Mucosa of descending colon (tissue), 3 donors: ENCODE results near the gene DLG2. TPM values are rescaled to one million over a fixed set of nuclear protein-coding genes. Genes with fewer than 3 reads are reported as not detected.

Source experiments
- ATAC-seq: fragments of 200-7000 bp; cut with Tn5 transposase; one replicate; pipeline ENCODE4 v1.9.1; 2020; ENCODE audit warnings: mild to moderate bottlenecking, moderate library complexity
- DNase-seq, 3 donors: peaks; one replicate each; pipeline ENCODE4 v3.0.0-alpha.2; 2020
- H3K36me3 ChIP-seq: fragments of 200-600 bp; one replicate; pipeline ENCODE4 v1.8.0; 2021; ENCODE audit warnings: low read depth, mild to moderate bottlenecking
- H3K4me1 ChIP-seq: fragments of 200-600 bp; one replicate; pipeline ENCODE4 v1.8.0; 2021; ENCODE audit warnings: low read depth, mild to moderate bottlenecking
- H3K4me3 ChIP-seq: fragments of 200-600 bp; one replicate; pipeline ENCODE4 v1.8.0; 2021; ENCODE audit warnings: mild to moderate bottlenecking
- H3K9me3 ChIP-seq: fragments of 200-600 bp; one replicate; pipeline ENCODE4 v1.8.0; 2021; ENCODE audit warnings: mild to moderate bottlenecking
- intact Hi-C, 2 donors: fragments of 100-400 bp; cut with DNase I in 1 of 2; cut with micrococcal nuclease in 1 of 2; formaldehyde crosslinking; loops; one replicate each; pipeline versions ENCODE4 v1.11.0 to v1.11.1; 2022; cut with DNase I, micrococcal nuclease
- total RNA-seq, 3 donors: library from RNA; stranded (reverse); fragmentation: NEBNext Ultra II Directional in 2 of 3; extraction: Animal tissue kit (Norgen Biotek cat#: 25700) in 2 of 3; gene quantifications; one replicate each; pipeline versions ENCODE4 v1.2.1 to v1.2.4, GENCODE V29; 2021 to 2023
- TF ChIP-seq, protein P1 (sequence below): fragments of 200-600 bp; IDR thresholded peaks from one replicate; pipeline ENCODE4 v1.8.0; 2022; ENCODE audit warnings: antibody characterized with exemption, mild to moderate bottlenecking
- donor health status: DM: no; HTN: no; CAD: no; lungs with moderate emphysema.
- donor health status: DM: no; HTN: no; CAD: no.
- donor health status: DM: no; HTN: yes; CAD: no.

Gene DLG2
- total RNA-seq, 3 donors from 2014 or later = 2.1 to 11.1 (median 2.4) TPM

DNA sequence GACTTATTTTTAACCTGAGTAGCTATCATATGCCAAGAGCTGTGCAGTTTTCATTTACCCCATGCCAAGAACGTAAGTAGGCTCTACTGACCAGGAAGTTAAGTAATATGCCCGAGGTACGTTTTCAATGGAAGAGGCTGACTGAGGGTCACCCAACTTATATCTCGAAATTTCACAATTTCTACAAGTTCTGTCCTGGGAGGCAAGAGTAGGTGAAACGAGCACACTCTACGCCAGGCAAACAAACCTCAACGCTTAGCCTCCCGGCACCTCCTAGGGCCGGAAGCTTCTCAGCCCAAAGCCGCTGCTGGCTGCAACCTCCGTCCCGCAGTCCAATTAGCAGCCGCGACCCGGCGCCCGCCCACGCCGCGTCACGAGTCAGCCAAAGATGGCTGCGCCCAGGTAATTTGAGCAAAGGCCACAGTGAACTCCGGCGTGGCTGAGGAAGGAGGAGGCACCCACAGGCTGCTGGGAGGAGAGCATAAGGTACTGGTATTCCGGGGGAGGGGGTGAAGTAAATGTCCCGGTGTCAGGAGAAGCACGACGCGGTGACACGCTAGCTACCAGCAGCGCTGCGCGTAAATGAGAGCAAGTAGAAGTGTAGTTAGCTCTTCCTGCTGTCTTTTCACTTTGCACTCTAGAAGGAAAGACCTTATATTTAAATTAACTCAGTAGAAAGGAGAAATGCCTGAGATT lies 20.6 kb upstream of the DLG2 start, which contains the start of gene TMEM126A:
Gene TMEM126A, plus strand, starts transcription at position 364 of the 696 bp plus-strand sequence. CDS start 2,289 bp downstream, outside the sequence.
- TF ChIP-seq, protein P1, sequence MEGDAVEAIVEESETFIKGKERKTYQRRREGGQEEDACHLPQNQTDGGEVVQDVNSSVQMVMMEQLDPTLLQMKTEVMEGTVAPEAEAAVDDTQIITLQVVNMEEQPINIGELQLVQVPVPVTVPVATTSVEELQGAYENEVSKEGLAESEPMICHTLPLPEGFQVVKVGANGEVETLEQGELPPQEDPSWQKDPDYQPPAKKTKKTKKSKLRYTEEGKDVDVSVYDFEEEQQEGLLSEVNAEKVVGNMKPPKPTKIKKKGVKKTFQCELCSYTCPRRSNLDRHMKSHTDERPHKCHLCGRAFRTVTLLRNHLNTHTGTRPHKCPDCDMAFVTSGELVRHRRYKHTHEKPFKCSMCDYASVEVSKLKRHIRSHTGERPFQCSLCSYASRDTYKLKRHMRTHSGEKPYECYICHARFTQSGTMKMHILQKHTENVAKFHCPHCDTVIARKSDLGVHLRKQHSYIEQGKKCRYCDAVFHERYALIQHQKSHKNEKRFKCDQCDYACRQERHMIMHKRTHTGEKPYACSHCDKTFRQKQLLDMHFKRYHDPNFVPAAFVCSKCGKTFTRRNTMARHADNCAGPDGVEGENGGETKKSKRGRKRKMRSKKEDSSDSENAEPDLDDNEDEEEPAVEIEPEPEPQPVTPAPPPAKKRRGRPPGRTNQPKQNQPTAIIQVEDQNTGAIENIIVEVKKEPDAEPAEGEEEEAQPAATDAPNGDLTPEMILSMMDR = no peak
- peak; percentile 99 for ATAC-seq

GRCh38 chr11:85647078-85647477 lies 19.9 kb upstream of the DLG2 start:
- intact Hi-C loops = no loop called here
- Histone ChIP-seq H3K4me1 (peaks cover 17% of the 10 kb centered on the region), H3K4me3 (peak overlapping the region; percentile 29), H3K36me3 (no peaks in the 10 kb centered on the region), H3K9me3 (no peaks in the 10 kb centered on the region)
- TF ChIP-seq, protein P1 = no peak
- DNase-seq (no peak), ATAC-seq (peak; percentile 5)

More for the DNA sequence above, 20.6 kb upstream of the DLG2 start, which contains the start of gene TMEM126A:
- peak; percentile 94 to 95 (median 95) for DNase-seq
- no peaks in the 10 kb centered on the region for H3K36me3 ChIP-seq
- H3K4me1 ChIP-seq = peaks cover 17% of the 10 kb centered on the region
- H3K9me3 ChIP-seq = no peaks in the 10 kb centered on the region
- intact Hi-C loops = no loop called here
- peak within 1 kb of the TSS; percentile 29 for H3K4me3 ChIP-seq

GRCh38 chr11:85643191-85643614 lies 16.1 kb upstream of the DLG2 start:
- H3K4me1 ChIP-seq = peaks cover 6% of the 10 kb centered on the region
- H3K4me3 ChIP-seq = no peak overlapping the region
- H3K36me3 ChIP-seq = no peaks in the 10 kb centered on the region
- TF ChIP-seq, protein P1 = no peak
- ATAC-seq (no peak), DNase-seq (no peak)
- H3K9me3 ChIP-seq = no peaks in the 10 kb centered on the region
- intact Hi-C loops = no loop called here

DNA sequence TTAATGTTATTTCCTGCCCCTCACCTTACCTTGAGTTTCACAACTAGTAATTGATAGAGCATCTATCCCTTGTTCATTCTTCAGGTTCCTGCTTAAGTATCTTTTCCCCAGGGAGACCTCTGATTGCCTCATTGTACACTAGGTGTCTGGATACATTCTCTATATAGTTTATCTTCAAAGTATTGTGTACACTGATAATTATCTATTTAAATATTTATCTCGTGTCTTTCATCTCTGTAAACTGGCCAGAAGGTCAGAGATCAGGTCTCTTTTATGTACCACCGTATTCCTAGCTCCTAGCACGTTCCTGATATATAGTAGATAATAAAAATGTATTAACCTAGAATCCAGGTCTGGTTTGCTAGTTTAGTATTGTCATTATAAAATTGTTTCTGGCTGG lies 7.6 kb upstream of the DLG2 start:
- ATAC-seq = no peak
- Histone ChIP-seq H3K4me3 (no peak overlapping the region), H3K9me3 (no peaks in the 10 kb centered on the region), H3K4me1 (peaks cover 4% of the 10 kb centered on the region), H3K36me3 (peaks cover 4% of the 10 kb centered on the region)
- no peak for DNase-seq
- intact Hi-C loops = no loop called here
- TF ChIP-seq, protein P1 = no peak

GRCh38 chr11:85628771-85629341 lies 1.7 kb upstream of the DLG2 start:
- Histone ChIP-seq H3K4me3 (peak overlapping the region; percentile 20), H3K9me3 (no peaks in the 10 kb centered on the region), H3K36me3 (no peaks in the 10 kb centered on the region), H3K4me1 (peaks cover 11% of the 10 kb centered on the region)
- peak in 1 of 3 donors; percentile 33 for DNase-seq
- ATAC-seq = peak; percentile 3
- intact Hi-C loops = no loop called here
- TF ChIP-seq, protein P1 = no peak
